ENCODE results near the gene NMT1. TPM values are rescaled to one million over a fixed set of nuclear protein-coding genes. Genes with fewer than 3 reads are reported as not detected.
A peak's percentile ranks its signal among the peaks of the same experiment; 100 is the strongest.

Gene NMT1
- total RNA-seq, 4 donors from 2014 or later, result 16.1 to 83.8 (median 43.4) TPM

DNA sequence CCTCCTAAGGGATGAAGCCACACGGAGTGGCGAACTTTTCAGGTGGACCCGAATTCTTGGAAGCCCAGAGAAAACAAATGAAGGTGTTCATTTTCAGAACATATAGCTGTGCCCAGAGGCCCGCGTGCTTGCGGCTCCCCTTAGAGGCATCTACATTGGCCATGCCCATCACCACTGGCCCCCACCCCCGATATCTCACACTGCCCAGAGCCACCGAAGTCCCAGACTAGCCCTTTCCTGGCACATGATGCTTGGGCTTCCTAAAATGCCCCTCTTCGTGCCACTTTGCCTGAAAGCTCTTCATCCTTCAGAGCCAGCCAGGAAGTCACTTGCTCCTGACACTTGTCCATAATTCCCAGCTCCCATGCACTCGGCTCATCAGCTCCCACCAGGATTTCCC is 85.0 kb downstream of the NMT1 start:
- H3K4me1 ChIP-seq, result peaks cover 21 to 54% (median 38%) of the 10 kb centered on the region in 4 donors
- WGBS, 2 donors (ENCODE audit: low coverage in 1 of 2), result 83 to 97% methylated on average over 1 to 10 of the region's 10 CpGs
- H3K27me3 ChIP-seq, result no peaks in the 10 kb centered on the region
- H3K9me3 ChIP-seq, result no peaks in the 10 kb centered on the region
- intact Hi-C loops (cut with DNase I; ENCODE audit: low total_unique reads) (loop anchor here (2.0 to 10.0 kb wide), 2 partner anchors 15 to 961 kb away; partner anchors contain the start of genes HEXIM2 and TMUB2), in situ Hi-C loops (cut with MboI; ENCODE audit: low pct_ligation_motif_present in 1 of 4, low pct_unique_long_range_greater_than_20kb in 1 of 4, low sequenced_read_pairs in 3 of 4) (no loop called here)
- peak overlapping the region; percentile 95 to 99 (median 98) for H3K27ac ChIP-seq
- no peak for DNase-seq
- no peaks in the 10 kb centered on the region for H3K36me3 ChIP-seq
- no peak for TF ChIP-seq POLR2AphosphoS5 (IDR thresholded peaks at IDR 0.05)
- TF ChIP-seq, protein P1, sequence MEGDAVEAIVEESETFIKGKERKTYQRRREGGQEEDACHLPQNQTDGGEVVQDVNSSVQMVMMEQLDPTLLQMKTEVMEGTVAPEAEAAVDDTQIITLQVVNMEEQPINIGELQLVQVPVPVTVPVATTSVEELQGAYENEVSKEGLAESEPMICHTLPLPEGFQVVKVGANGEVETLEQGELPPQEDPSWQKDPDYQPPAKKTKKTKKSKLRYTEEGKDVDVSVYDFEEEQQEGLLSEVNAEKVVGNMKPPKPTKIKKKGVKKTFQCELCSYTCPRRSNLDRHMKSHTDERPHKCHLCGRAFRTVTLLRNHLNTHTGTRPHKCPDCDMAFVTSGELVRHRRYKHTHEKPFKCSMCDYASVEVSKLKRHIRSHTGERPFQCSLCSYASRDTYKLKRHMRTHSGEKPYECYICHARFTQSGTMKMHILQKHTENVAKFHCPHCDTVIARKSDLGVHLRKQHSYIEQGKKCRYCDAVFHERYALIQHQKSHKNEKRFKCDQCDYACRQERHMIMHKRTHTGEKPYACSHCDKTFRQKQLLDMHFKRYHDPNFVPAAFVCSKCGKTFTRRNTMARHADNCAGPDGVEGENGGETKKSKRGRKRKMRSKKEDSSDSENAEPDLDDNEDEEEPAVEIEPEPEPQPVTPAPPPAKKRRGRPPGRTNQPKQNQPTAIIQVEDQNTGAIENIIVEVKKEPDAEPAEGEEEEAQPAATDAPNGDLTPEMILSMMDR (IDR thresholded peaks at IDR 0.05), result no peak
- no peak overlapping the region for H3K4me3 ChIP-seq

DNA sequence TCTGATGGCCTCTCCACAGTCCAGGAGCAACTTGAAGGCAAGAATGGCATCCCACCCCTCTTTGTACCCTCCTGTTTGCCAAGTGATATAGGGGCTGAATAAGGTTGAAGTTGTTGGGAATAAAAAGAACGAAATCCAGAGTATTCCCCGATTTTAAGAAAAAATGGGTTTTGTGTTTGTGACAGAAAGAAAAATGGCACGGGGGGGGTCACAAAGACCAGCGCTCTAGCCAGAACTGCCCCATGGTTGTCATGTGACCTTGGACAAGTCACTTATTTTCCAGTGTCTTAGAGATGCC is 85.4 kb downstream of the NMT1 start:
- no peak for TF ChIP-seq POLR2A (IDR thresholded peaks at IDR 0.05)
- TF ChIP-seq, protein P1 (IDR thresholded peaks at IDR 0.05), result no peak
- TF ChIP-seq POLR2AphosphoS5 (IDR thresholded peaks at IDR 0.05), result no peak
- TF ChIP-seq EP300 (IDR thresholded peaks at IDR 0.05; ENCODE audit: low read depth), result no peak

DNA sequence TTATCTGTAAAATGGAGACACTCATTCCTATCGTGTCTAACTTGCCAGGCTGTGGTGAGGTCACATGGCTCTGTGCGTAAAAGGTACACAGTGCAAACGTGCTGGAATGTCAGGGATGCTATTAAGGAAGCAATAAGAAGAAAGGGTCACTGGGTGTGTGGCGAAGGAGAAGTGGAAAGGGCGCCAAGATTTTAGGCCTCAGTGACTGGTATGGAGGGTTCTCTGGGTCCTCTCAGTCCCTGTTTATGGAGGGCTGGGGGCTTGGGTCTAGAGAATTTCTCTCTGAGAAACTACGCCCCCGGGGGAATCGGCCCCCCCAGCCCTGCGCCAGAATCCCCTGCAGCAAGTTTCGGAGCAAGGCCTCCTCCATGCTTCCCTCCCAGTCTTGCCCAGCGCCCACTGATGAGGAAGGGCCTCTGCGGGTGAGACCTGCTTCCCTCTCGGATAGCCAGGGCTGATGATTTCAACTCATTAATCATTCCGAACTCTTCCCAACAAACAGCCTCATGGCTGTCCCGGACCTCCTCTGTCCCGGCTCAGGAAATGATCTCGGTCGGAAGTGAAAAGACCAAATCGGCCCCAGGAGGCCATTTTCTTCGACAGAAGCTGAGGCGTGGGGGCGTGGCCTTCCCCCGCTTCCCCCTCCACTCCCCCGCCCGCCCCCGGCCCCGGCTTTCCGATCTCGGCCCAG is 85.9 kb downstream of the NMT1 start:
- intact Hi-C loops (cut with DNase I; ENCODE audit: low total_unique reads), result loop anchor here (2.0 to 10.0 kb wide), 2 partner anchors 14 to 962 kb away; partner anchors contain the start of genes HEXIM2 and TMUB2
- Histone ChIP-seq H3K27me3 (no peaks in the 10 kb centered on the region), H3K4me1 (peaks cover 21 to 63% (median 46%) of the 10 kb centered on the region in 4 donors), H3K27ac (peak overlapping the region; percentile 95 to 99 (median 98)), H3K4me3 (peak overlapping the region; percentile 53 to 69 (median 64)), H3K9me3 (no peaks in the 10 kb centered on the region), H3K36me3 (no peaks in the 10 kb centered on the region)
- WGBS, 2 donors (ENCODE audit: low coverage in 1 of 2), result 4 to 5% methylated on average over 12 to 28 of the region's 29 CpGs
- TF ChIP-seq, protein P1 (IDR thresholded peaks at IDR 0.05), result no peak
- TF ChIP-seq POLR2A (IDR thresholded peaks at IDR 0.05) (peak; percentile 68), POLR2AphosphoS5 (IDR thresholded peaks at IDR 0.05) (peak; percentile 40 to 72 (median 67))
- peak; percentile 74 for DNase-seq
- in situ Hi-C loops (cut with MboI; ENCODE audit: low pct_ligation_motif_present in 1 of 4, low pct_unique_long_range_greater_than_20kb in 1 of 4, low sequenced_read_pairs in 3 of 4), result no loop called here

More for the DNA sequence above, 85.4 kb downstream of the NMT1 start:
- no peaks in the 10 kb centered on the region for H3K9me3 ChIP-seq
- in situ Hi-C loops (cut with MboI; ENCODE audit: low pct_ligation_motif_present in 1 of 4, low pct_unique_long_range_greater_than_20kb in 1 of 4, low sequenced_read_pairs in 3 of 4), result no loop called here
- H3K4me1 ChIP-seq, result peaks cover 21 to 58% (median 41%) of the 10 kb centered on the region in 4 donors
- H3K27ac ChIP-seq, result peak overlapping the region; percentile 95 to 99 (median 98)
- peak overlapping the region in 1 of 4 donors; percentile 64 for H3K4me3 ChIP-seq
- intact Hi-C loops (cut with DNase I; ENCODE audit: low total_unique reads), result loop anchor here (2.0 to 10.0 kb wide), 2 partner anchors 14 to 962 kb away; partner anchors contain the start of genes HEXIM2 and TMUB2
- H3K27me3 ChIP-seq, result no peaks in the 10 kb centered on the region
- WGBS, 2 donors (ENCODE audit: low coverage in 1 of 2), result 65 to 88% methylated on average over 4 of the region's 4 CpGs
- DNase-seq, result no peak
- no peaks in the 10 kb centered on the region for H3K36me3 ChIP-seq

DNA sequence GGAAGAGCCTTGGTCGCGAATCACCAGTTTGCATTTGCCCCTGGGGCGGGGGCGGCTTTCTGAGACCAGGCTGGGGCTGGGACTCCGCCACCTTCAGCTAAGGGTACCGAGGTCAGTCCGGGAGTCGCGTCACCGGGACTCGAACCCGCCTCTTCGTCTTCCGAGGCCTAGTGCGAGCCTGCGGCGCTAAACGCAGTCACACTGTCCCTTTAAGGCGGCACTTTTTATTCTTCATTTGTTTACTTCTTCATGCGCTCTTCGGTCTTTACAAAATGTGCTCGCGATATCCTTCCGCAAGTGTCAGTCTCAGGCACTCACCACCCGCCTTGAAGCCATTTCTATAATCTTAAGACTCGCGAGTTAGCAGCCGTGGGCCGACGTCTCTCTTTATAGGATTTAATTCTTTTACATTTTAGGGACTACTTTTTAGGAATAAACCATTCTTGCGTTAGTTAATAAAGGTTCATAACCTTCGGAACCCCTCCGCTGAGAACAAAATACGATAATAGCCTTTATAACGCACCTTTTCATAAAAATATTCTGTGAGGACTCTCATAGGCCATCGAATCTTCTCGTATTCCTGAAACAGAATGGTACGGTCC is 86.6 kb downstream of the NMT1 start:
- in situ Hi-C loops (cut with MboI; ENCODE audit: low pct_ligation_motif_present in 1 of 4, low pct_unique_long_range_greater_than_20kb in 1 of 4, low sequenced_read_pairs in 3 of 4), result no loop called here
- DNase-seq, result peak; percentile 82
- peak overlapping the region; percentile 53 to 69 (median 64) for H3K4me3 ChIP-seq
- TF ChIP-seq POLR2AphosphoS5 (IDR thresholded peaks at IDR 0.05), result peak; percentile 61 to 89 (median 86)
- TF ChIP-seq EP300 (IDR thresholded peaks at IDR 0.05; ENCODE audit: low read depth), result peak; percentile 52
- no peak for TF ChIP-seq POLR2A (IDR thresholded peaks at IDR 0.05)
- no peaks in the 10 kb centered on the region for H3K36me3 ChIP-seq
- no peaks in the 10 kb centered on the region for H3K9me3 ChIP-seq
- intact Hi-C loops (cut with DNase I; ENCODE audit: low total_unique reads), result loop anchor here (2.0 to 10.0 kb wide), 2 partner anchors 13 to 963 kb away; partner anchors contain the start of genes HEXIM2 and TMUB2
- 1% methylated on average over 17 to 37 of the region's 38 CpGs for WGBS, 2 donors (ENCODE audit: low coverage in 1 of 2)
- H3K27ac ChIP-seq, result peak overlapping the region; percentile 95 to 99 (median 98)
- H3K4me1 ChIP-seq, result peaks cover 21 to 70% (median 51%) of the 10 kb centered on the region in 4 donors
- no peaks in the 10 kb centered on the region for H3K27me3 ChIP-seq
